ENCODE data around the gene WDR46. TPM values are rescaled to one million over a fixed set of nuclear protein-coding genes. Genes with fewer than 3 reads are reported as not detected.

The WDR46 gene
- total RNA-seq, 1 experiment from 2014 or later: 90.6 TPM

- no peaks in the 10 kb centered on the region for H3K9me2 ChIP-seq (ENCODE audit: insufficient read depth)
- H2AFZ ChIP-seq (ENCODE audit: low read depth, low read length, poor library complexity, severe bottlenecking): no peak overlapping the region
- DNase-seq (ENCODE audit: low read depth, low spot score): no peak
- CTCF ChIA-PET: no interaction called here
- intact Hi-C loops (cut with micrococcal nuclease): no loop called here
- no TSS peak for BruUV-seq (replicated peaks)
- no peaks in the 10 kb centered on the region for H3K9me3 ChIP-seq (ENCODE audit: control insufficient read depth in 1 of 2, insufficient read depth in 1 of 2, low read depth in 1 of 2, low read length in 2 of 2)
- H4K20me1 ChIP-seq (ENCODE audit: insufficient read depth): no peaks in the 10 kb centered on the region
- RAD21 ChIA-PET (ENCODE audit: low non-redundant PET in 1 of 2, low total read pairs in 2 of 2, uncharacterized antibody in 2 of 2, unreplicated experiment in 2 of 2): no interaction called here
- H3K79me2 ChIP-seq (ENCODE audit: insufficient read depth, low read length): peaks cover 31% of the 10 kb centered on the region
- H3K27ac ChIP-seq (ENCODE audit: low read depth, low read length): no peak overlapping the region
- H3K27me3 ChIP-seq (ENCODE audit: insufficient read depth, low read length): no peaks in the 10 kb centered on the region
- H3K36me3 ChIP-seq (ENCODE audit: control insufficient read depth in 1 of 2, insufficient read depth in 2 of 2, low read length in 2 of 2): peaks cover 11 to 12% of the 10 kb centered on the region in 2 experiments; a peak in 3 of 4 replicates
- H3K4me2 ChIP-seq (ENCODE audit: low read length): no peak overlapping the region
- no peak overlapping the region for H3K9ac ChIP-seq (ENCODE audit: low read length)
- H3K4me1 ChIP-seq (ENCODE audit: control insufficient read depth in 1 of 2, insufficient read depth in 2 of 2, low read length in 2 of 2): peaks cover 11 to 25% of the 10 kb centered on the region in 2 experiments
- POLR2A ChIA-PET: no interaction called here
- TF ChIP-seq JUND (IDR thresholded peaks at IDR 0.05) (no peak), YY1 (IDR thresholded peaks at IDR 0.05; ENCODE audit: extremely low read depth, insufficient replicate concordance, low read depth, low read length) (no peak), SP1 (IDR thresholded peaks at IDR 0.05; ENCODE audit: low read depth) (no peak), POLR2AphosphoS5 (IDR thresholded peaks at IDR 0.05; ENCODE audit: low read depth, low read length) (no peak), TCF7L2 (IDR thresholded peaks at IDR 0.05; ENCODE audit: borderline replicate concordance, extremely low read depth, insufficient read depth, insufficient read length) (no peak), EZH2phosphoT487 (IDR thresholded peaks at IDR 0.05; ENCODE audit: borderline replicate concordance) (no peak), POLR2A (IDR thresholded peaks at IDR 0.05; ENCODE audit: borderline replicate concordance, extremely low read depth, insufficient read depth, insufficient read length) (no peak), RAD21 (IDR thresholded peaks at IDR 0.05; ENCODE audit: low read depth) (no peak), ATF3 (IDR thresholded peaks at IDR 0.05) (no peak), CBX3 (IDR thresholded peaks at IDR 0.05; ENCODE audit: low read depth) (no peak), SRF (IDR thresholded peaks at IDR 0.05; ENCODE audit: low read depth) (no peak), ELF1 (IDR thresholded peaks at IDR 0.05; ENCODE audit: borderline replicate concordance, low read depth) (no peak), ZFX (IDR thresholded peaks at IDR 0.05) (no peak), EGR1 (IDR thresholded peaks at IDR 0.05; ENCODE audit: low read depth) (no peak), MAX (IDR thresholded peaks at IDR 0.05) (no peak), REST (IDR thresholded peaks at IDR 0.05; ENCODE audit: low read depth) (no peak), CTCF (IDR thresholded peaks at IDR 0.05 in 2 of 3, conservative IDR thresholded peaks at IDR 0.05 in 1 of 3; ENCODE audit: borderline replicate concordance in 1 of 3, insufficient read depth in 1 of 3, low read depth in 2 of 3, low read length in 2 of 3) (no peak), ZBTB33 (IDR thresholded peaks at IDR 0.05; ENCODE audit: extremely low read depth, insufficient replicate concordance, low read length) (no peak), CEBPB (IDR thresholded peaks at IDR 0.05; ENCODE audit: low read depth) (no peak), SIN3A (IDR thresholded peaks at IDR 0.05; ENCODE audit: low read depth) (no peak)
- no peak overlapping the region for H3K4me3 ChIP-seq (replicated peaks in 1 of 2; ENCODE audit: low read depth in 1 of 2, low read length in 2 of 2)
- no peak for ATAC-seq
These were observed 5.2 kb upstream of the WDR46 start for GRCh38 chr6:33294086-33294823.

All from HCT116 (cell line).